Kidney (tissue), 14 donors: ENCODE measurements around the gene ZBTB7A. TPM values are rescaled to one million over a fixed set of nuclear protein-coding genes. Genes with fewer than 3 reads are reported as not detected.

Experiments
- DNase-seq, 5 donors: peaks; one replicate each; pipeline ENCODE4 v3.0.0-alpha.2; 2013 to 2020
- FAIRE-seq: peaks from 2 replicates; lab custom pipeline; 2012; peaks lifted over from hg19 to GRCh38; lab: Jason Lieb, UNC
- H3K27ac ChIP-seq, 2 donors: one replicate each; pipeline ENCODE4 v1.7.0; 2013; ENCODE audit warnings: low read depth in 2 of 2, low read length in 2 of 2, inconsistent platforms in 1 of 2
- H3K27me3 ChIP-seq: one replicate; pipeline ENCODE4 v1.7.1; 2013; ENCODE audit warnings: low read length, inconsistent platforms; ENCODE audit not compliant: control insufficient read depth, insufficient read depth
- H3K36me3 ChIP-seq, 3 donors: one replicate each; pipeline versions ENCODE4 v1.7.0 to v1.7.1; 2013; ENCODE audit warnings: low read length in 3 of 3, control low read depth in 1 of 3, inconsistent platforms in 1 of 3; ENCODE audit not compliant: insufficient read depth in 3 of 3, control insufficient read depth in 2 of 3
- H3K4me1 ChIP-seq, 3 donors: one replicate each; pipeline versions ENCODE4 v1.7.0 to v1.7.1; 2013; ENCODE audit warnings: low read length in 3 of 3, inconsistent platforms in 1 of 3, low read depth in 1 of 3; ENCODE audit not compliant: control insufficient read depth in 2 of 3, insufficient read depth in 2 of 3
- H3K4me3 ChIP-seq, 3 donors: one replicate each; pipeline versions ENCODE4 v1.7.0 to v1.8.1; 2013; ENCODE audit warnings: low read length in 3 of 3, control low read depth in 1 of 3, inconsistent platforms in 1 of 3
- H3K9ac ChIP-seq, 3 donors: one replicate each; pipeline versions ENCODE4 v1.7.0 to v1.7.1; 2013; ENCODE audit warnings: low read length in 3 of 3, control low read depth in 1 of 3, inconsistent platforms in 1 of 3
- H3K9me3 ChIP-seq, 3 donors: one replicate each; pipeline versions ENCODE4 v1.7.0 to v1.7.1; 2013; ENCODE audit warnings: low read length in 3 of 3, control low read depth in 1 of 3, inconsistent platforms in 1 of 3; ENCODE audit not compliant: control insufficient read depth in 2 of 3, insufficient read depth in 1 of 3
- intact Hi-C: fragments of 100-400 bp; cut with DNase I; formaldehyde crosslinking; loops from one replicate; pipeline ENCODE4 v1.11.1; 2022
- polyA plus RNA-seq: library from polyadenylated mRNA; stranded (reverse); fragments of 350-450 nt; fragmentation: Illumina TruSeq; extraction: RNeasy Lipid Tissue Mini Kit (QIAGEN cat#74804); gene quantifications from one replicate; pipeline ENCODE4 v1.2.3, GENCODE V29; 2014; ENCODE audit warnings: low read depth, low replicate concordance; ENCODE audit not compliant: insufficient read depth
- total RNA-seq: library from RNA; stranded (reverse); fragmentation: NEBNext Ultra II Directional; extraction: Animal tissue kit (Norgen Biotek cat#: 25700); gene quantifications from one replicate; pipeline ENCODE4 v1.2.1, GENCODE V29; 2021
- TF ChIP-seq, protein P1 (sequence below): IDR thresholded peaks from 3 replicates; pipeline ENCODE4 v1.5.1; 2012; ENCODE audit warnings: mild to moderate bottlenecking, moderate library complexity, borderline replicate concordance; ENCODE audit not compliant: insufficient read depth; ENCODE audit errors: extremely low read depth
- donor health status: control.
- donor health status: control.
- donor health status: control.
- donor health status: control.
- donor health status: control.
- donor health status: DM: yes; HTN: yes; CAD: no.
- donor health status: Normal renal cell carcinoma (clear cell type).

Gene ZBTB7A
- total and polyA plus RNA-seq, 2 donors from 2014 or later: 8.9 to 53.2 TPM

DNA sequence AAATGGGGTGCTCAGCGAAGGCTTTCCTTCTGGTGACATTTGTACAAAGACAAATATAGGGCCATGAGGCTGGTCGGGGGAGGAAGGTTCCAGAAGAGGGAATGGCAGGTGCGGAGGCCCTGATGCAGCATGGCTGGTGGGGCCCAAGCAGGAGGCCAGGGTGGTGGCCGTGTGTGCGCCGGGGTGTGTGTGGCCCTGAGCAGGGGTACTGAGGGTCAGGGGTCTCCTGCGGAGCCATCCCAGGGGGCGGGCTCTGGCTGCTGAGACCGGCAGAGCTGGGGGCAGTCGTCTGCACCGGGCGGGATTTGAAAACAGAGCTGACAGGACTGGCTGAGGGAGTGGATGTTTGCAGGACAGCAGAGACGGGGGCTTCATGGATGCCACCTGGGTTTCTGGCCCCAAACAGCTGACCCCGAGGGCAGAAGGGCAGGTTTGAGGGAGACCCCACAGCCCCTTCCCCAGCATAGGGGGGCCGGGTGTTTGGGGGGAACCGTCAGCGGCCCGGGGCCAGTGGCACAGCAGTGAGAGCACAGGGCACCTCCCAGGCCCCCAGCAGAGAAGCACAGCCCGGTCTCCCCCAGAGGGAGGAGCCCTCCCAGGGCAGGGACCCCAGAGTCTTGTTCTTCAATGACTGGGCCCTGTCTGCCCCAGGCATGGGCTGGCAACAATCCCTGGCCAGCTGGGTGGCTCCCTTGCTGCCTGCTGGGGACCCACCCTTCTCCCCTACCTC is 47.8 kb downstream of the ZBTB7A start:
- no peak for FAIRE-seq
- Histone ChIP-seq H3K27me3 (no peaks in the 10 kb centered on the region), H3K9ac (no peak overlapping the region), H3K27ac (no peak overlapping the region), H3K9me3 (no peaks in the 10 kb centered on the region), H3K4me1 (peaks cover 0 to 30% (median 16%) of the 10 kb centered on the region in 3 donors), H3K36me3 (peaks cover 0 to 10% (median 0%) of the 10 kb centered on the region in 3 donors), H3K4me3 (no peak overlapping the region)
- intact Hi-C loops: no loop called here
- peak in 1 of 5 donors; percentile 58 for DNase-seq
- TF ChIP-seq, protein P1, sequence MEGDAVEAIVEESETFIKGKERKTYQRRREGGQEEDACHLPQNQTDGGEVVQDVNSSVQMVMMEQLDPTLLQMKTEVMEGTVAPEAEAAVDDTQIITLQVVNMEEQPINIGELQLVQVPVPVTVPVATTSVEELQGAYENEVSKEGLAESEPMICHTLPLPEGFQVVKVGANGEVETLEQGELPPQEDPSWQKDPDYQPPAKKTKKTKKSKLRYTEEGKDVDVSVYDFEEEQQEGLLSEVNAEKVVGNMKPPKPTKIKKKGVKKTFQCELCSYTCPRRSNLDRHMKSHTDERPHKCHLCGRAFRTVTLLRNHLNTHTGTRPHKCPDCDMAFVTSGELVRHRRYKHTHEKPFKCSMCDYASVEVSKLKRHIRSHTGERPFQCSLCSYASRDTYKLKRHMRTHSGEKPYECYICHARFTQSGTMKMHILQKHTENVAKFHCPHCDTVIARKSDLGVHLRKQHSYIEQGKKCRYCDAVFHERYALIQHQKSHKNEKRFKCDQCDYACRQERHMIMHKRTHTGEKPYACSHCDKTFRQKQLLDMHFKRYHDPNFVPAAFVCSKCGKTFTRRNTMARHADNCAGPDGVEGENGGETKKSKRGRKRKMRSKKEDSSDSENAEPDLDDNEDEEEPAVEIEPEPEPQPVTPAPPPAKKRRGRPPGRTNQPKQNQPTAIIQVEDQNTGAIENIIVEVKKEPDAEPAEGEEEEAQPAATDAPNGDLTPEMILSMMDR: no peak

DNA sequence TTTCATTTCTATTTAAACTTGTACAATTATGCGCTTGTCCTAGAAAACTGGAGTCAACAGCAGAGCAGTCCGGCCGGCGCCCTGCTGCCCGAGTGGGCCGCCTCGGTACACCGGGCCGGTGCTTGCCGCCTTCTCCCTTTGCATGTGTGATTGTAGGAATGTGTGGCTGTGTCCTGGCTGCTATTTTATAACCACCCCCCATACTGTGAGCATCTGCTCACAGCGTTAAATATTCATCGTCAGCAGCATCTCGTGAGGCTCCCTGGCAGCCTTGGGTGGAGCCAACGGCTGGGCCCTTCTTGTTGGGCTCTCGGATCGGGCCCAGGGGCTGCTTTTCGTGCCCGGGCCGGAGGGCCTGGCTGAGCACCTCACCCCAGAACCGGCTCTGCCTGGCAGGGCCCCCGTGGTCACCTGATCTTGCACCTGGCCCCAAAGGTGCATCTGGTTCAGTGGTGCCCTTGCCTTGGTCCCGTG is 48.5 kb downstream of the ZBTB7A start:
- Histone ChIP-seq H3K4me3 (no peak overlapping the region), H3K9me3 (no peaks in the 10 kb centered on the region), H3K9ac (no peak overlapping the region), H3K27ac (no peak overlapping the region), H3K4me1 (peaks cover 0 to 30% (median 16%) of the 10 kb centered on the region in 3 donors), H3K36me3 (peaks cover 0 to 15% (median 3%) of the 10 kb centered on the region in 3 donors), H3K27me3 (no peaks in the 10 kb centered on the region)
- FAIRE-seq (no peak), DNase-seq (no peak)
- TF ChIP-seq, protein P1: no peak
- intact Hi-C loops: no loop called here

DNA sequence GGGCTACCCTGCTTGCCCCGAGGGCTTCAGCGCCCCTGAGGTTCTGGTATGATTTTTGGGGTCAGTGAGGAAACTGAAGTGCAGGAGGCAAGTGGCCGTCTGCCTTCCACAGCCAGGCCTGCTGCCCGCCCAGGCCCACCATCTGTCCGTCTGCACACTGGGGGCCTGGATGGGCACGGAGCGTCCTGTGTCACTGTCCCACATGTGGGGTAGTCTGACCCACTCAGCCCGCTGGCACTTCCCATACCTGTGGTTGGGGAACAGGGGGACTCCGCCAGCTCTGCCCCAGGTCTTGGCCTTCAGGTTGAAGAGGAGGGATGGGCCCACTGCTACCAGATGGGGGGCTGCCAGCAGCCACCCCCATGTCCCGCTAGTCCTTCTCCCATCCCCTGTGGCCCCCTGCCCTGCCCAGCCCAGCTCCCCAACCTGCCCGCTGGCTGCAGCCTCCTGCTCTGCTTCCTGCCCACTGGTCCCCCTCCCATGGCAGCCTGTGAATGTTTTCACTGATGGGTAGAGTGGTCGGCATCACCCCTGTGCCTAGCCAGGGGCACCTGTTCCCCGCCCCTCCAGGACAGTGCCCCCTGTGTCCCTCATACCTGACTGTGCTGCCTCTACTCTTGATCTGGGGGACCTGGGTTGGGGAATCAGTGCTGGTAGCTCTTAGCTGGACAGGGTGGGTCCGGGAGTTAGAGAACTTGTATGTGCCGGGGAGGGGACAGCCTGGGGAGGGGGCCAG is 49.6 kb downstream of the ZBTB7A start:
- H3K9ac ChIP-seq: no peak overlapping the region
- peaks cover 0 to 34% (median 16%) of the 10 kb centered on the region in 3 donors for H3K4me1 ChIP-seq
- H3K4me3 ChIP-seq: no peak overlapping the region
- H3K27me3 ChIP-seq: no peaks in the 10 kb centered on the region
- DNase-seq (peak in 1 of 5 donors; percentile 73), FAIRE-seq (no peak)
- H3K36me3 ChIP-seq: peaks cover 0 to 16% (median 3%) of the 10 kb centered on the region in 3 donors
- H3K27ac ChIP-seq: no peak overlapping the region
- H3K9me3 ChIP-seq: no peaks in the 10 kb centered on the region
- TF ChIP-seq, protein P1: no peak
- intact Hi-C loops: no loop called here
